H7 (cell line): ENCODE measurements around the gene NXNL1. TPM values are rescaled to one million over a fixed set of nuclear protein-coding genes. Genes with fewer than 3 reads are reported as not detected.
"Not testable (repeated sequence)": the region's sequence is repeated elsewhere in the genome, so short reads cannot be mapped to it uniquely, and the experiment has no call there.

Source experiments
- DNase-seq: peaks from one replicate; pipeline ENCODE4 v3.0.0; 2012
- H3K27me3 ChIP-seq: 2 replicates; pipeline ENCODE4 v1.6.0; 2011; ENCODE audit warnings: mild to moderate bottlenecking, low read length; ENCODE audit not compliant: control insufficient read depth, insufficient read depth
- H3K36me3 ChIP-seq: replicated peaks from 2 replicates; pipeline ENCODE4 v1.5.1; 2011; ENCODE audit warnings: low read length; ENCODE audit not compliant: control insufficient read depth, insufficient read depth
- H3K4me3 ChIP-seq: 2 replicates; pipeline ENCODE4 v1.5.1; 2011; ENCODE audit warnings: low read depth, mild to moderate bottlenecking, control low read depth, low read length, moderate library complexity; ENCODE audit not compliant: insufficient read depth
- total RNA-seq: library from RNA; depleted of rRNA; stranded (reverse); fragments of >200 nt; shearing (Covaris generic); gene quantifications from 2 replicates; pipeline ENCODE4 v1.2.3, GENCODE V29; 2014; rRNA removed

Gene NXNL1
- not detected in 2 replicates for total RNA-seq

DNA sequence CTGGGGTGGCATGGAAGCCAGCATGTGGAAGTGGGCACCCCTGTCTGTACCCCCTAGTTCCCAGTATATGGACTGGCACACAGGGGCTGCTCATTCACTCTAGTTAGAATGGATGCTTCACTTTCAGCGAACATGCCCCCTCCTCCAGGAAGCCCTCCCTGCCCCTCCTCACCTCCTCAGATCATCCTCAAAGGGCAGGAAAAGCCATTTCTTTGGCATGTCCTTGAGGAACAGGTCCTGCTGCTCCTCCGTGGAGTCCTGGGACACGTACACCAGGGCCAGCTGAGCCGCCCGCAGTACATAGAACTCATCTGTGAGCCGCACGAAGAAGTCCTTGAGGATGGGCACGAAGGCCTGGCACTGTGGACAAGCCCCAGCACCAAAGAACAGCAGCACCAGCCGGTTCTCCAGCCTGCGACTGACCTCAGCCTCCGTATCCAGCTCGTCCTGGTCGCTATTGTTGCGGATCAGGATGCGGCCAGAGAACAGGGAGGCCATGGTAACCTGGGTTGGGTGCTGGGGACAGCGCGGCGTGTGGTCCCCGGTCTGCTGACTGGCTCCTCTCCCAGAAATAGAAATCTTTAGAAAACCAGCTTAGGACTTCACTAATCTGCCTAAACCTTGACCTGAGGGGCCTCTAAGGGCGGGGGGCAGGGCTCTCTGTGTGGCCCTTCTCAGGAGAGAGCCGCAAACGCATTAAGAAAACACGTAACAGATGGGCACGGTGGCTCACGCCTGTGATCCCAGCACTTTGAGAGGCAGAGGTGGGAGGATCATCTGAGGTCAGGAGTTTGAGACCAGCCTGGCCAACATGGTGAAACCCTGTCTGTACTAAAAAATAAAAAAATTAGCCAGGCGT lies at the start of gene NXNL1:
Gene NXNL1 (minus strand): TSS at position 555 of the 859 bp plus-strand sequence. CDS start 57 bp downstream, at position 498.
- peaks cover 16% of the 10 kb centered on the region for H3K27me3 ChIP-seq
- DNase-seq, result no peak
- no peak within 1 kb of the TSS for H3K4me3 ChIP-seq
- no peaks in the 10 kb centered on the region for H3K36me3 ChIP-seq

- DNase-seq, H3K36me3 ChIP-seq, H3K27me3 ChIP-seq, H3K4me3 ChIP-seq: not testable (repeated sequence)
Observed at GRCh38 chr19:17508558-17508933, 47.8 kb upstream of the NXNL1 start.

- H3K36me3 ChIP-seq, result no peaks in the 10 kb centered on the region
- no peaks in the 10 kb centered on the region for H3K27me3 ChIP-seq
- DNase-seq, result peak; percentile 37
- H3K4me3 ChIP-seq, result no peak overlapping the region
Observed at GRCh38 chr19:17506745-17507144, 46.0 kb upstream of the NXNL1 start.

GRCh38 chr19:17505223-17505622 lies 44.5 kb upstream of the NXNL1 start:
- Histone ChIP-seq H3K27me3 (no peaks in the 10 kb centered on the region), H3K4me3 (no peak overlapping the region), H3K36me3 (no peaks in the 10 kb centered on the region)
- peak; percentile 24 for DNase-seq

GRCh38 chr19:17504456-17504855 lies 43.7 kb upstream of the NXNL1 start:
- Histone ChIP-seq H3K36me3 (no peaks in the 10 kb centered on the region), H3K27me3 (no peaks in the 10 kb centered on the region), H3K4me3 (no peak overlapping the region)
- peak; percentile 22 for DNase-seq

DNA sequence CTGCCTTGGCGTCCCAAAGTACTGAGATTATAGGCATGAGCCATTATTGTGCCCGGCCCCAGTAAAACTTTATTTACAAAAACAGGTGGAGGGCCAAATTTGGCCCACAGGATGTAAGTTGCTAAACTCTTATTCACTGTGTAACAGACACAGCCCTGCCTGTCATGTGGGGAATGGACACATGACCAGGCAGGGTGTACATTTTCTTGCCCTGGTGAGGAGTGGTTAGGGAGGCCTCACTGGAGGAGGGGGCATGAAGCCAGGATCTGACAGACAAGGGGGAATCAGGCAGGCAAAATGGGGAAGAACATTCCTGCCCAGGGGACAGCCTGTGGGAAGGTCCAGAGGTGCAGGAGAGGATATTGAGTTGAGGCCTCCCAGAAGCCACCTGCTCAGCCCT lies 43.3 kb upstream of the NXNL1 start:
- H3K27me3 ChIP-seq, result no peaks in the 10 kb centered on the region
- no peak overlapping the region for H3K4me3 ChIP-seq
- DNase-seq, result no peak
- H3K36me3 ChIP-seq, result no peaks in the 10 kb centered on the region

GRCh38 chr19:17503240-17503639 lies 42.5 kb upstream of the NXNL1 start:
- H3K4me3 ChIP-seq, result no peak overlapping the region
- H3K36me3 ChIP-seq, result no peaks in the 10 kb centered on the region
- no peak for DNase-seq
- H3K27me3 ChIP-seq, result no peaks in the 10 kb centered on the region

DNA sequence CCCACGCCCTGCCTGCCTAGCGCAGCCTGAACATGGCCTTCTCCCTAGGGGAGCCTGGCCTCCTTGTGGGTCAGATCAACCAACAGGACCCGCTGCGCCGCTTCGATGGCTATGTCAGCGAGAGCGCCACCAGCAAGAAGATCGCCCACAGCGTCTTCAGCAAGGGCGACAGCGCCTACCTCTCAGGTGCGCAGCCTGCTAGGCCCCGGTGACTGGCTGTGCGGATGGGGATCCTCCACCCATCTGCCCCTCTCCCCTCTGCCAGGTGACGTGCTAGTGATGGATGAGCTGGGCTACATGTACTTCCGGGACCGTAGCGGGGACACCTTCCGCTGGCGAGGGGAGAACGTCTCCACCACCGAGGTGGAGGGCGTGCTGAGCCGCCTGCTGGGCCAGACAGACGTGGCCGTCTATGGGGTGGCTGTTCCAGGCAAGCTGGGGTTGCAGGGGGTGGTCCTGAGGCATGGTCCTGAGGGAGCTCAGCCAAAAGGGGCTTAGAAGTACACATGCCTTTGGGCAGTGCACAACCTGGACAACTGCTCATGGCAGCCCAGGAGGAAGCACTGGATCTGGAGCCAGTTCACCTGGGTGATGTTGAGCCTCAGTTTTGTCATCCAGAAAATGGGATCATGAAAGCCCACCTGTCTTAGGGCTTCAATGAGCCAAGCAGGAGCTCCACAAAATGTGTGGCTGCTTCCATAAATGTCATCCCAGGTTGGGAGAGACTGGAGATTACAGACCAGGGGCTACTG lies 39.9 kb upstream of the NXNL1 start:
- Histone ChIP-seq H3K27me3 (no peaks in the 10 kb centered on the region), H3K4me3 (no peak overlapping the region), H3K36me3 (no peaks in the 10 kb centered on the region)
- no peak for DNase-seq

DNA sequence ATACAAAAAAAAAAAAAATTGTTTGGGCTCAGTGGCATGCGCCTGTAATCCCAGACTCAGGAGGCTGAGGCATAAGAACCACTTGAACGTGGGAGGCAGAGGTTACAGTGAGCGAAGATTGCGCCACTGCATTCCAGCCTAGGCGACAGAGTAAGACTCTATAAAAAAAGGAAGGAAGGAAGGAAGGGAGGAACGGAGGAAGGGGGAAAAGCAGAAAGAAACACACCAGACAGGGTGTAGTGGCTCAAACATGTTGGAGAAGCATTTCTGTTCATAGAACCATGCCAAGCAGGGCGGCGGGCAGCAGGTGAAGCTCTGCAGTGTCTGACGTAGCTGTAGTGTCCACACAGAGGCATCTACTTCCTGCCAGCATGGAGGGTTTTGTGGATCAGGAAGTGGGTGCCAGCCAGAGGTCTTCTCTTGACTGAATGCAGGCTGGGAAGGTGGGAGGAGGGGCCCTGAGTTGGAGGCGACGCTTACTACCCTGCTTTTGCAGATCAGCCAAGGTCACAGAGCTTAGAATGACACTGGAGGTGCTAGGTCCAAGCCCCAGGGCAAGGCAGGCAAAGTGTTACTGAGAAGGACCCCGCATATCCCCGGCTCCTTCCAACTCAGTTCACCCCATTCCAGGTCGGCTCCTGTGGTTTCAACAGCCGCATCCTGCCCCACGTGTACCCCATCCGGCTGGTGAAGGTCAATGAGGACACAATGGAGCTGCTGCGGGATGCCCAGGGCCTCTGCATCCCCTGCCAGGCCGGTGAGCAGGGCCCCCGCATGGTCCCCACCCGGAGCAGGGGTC lies 39.1 kb upstream of the NXNL1 start:
- Histone ChIP-seq H3K27me3 (no peaks in the 10 kb centered on the region), H3K4me3 (no peak overlapping the region), H3K36me3 (no peaks in the 10 kb centered on the region)
- DNase-seq, result peak; percentile 57

GRCh38 chr19:17499025-17499424 lies 38.3 kb upstream of the NXNL1 start:
- not testable (repeated sequence) for H3K27me3 ChIP-seq, H3K4me3 ChIP-seq, H3K36me3 ChIP-seq, DNase-seq

- Histone ChIP-seq H3K4me3 (no peak overlapping the region), H3K36me3 (no peaks in the 10 kb centered on the region), H3K27me3 (no peaks in the 10 kb centered on the region)
- peak; percentile 43 for DNase-seq
Observed at GRCh38 chr19:17497149-17497798, 36.5 kb upstream of the NXNL1 start.

GRCh38 chr19:17496337-17496997 lies 35.7 kb upstream of the NXNL1 start:
- DNase-seq, result peak; percentile 96
- H3K27me3 ChIP-seq, result no peaks in the 10 kb centered on the region
- no peak overlapping the region for H3K4me3 ChIP-seq
- no peaks in the 10 kb centered on the region for H3K36me3 ChIP-seq

DNA sequence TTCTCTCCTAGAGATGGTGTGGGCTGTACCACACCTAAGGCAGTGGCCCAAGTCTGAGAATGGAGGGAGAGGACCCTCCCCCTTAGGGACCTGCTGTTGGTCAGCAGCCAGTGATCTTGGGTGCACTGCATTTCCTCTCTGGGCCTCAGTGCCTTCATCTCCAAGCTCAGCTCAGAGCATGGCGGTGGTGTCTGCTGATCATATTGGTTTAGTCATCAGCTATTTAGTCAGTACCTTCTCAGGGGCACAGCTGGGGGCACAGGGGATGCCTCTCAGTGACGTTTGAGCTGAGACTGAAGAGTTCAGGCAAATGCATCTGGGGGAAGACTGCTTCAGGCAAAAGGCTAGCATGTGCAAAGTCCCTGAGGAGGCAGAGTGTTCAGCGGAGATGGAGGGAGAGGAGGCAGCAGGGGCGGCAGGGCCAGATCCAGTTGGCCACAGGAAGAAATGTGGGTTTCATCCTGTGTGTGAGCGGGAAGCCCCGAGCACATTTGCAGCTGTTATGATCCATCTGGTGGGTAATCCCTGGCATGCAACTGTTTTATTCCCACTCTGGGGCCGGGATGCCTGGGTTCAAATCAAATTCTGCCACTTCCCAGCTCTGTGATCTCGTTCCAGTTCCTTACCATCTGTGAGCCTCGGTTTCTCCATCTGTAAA lies 35.0 kb upstream of the NXNL1 start:
- Histone ChIP-seq H3K36me3 (no peaks in the 10 kb centered on the region), H3K27me3 (no peaks in the 10 kb centered on the region), H3K4me3 (no peak overlapping the region)
- peak; percentile 19 for DNase-seq
